ENCODE results near the gene KLF11. TPM values are rescaled to one million over a fixed set of nuclear protein-coding genes. Genes with fewer than 3 reads are reported as not detected.
A peak's percentile ranks its signal among the peaks of the same experiment; 100 is the strongest.

The KLF11 gene
- polyA plus RNA-seq, 1 experiment: 4.9 TPM

GRCh38 chr2:10045561-10046355 is 2.4 kb downstream of the KLF11 start:
- POLR2A ChIA-PET: interaction anchor here (1.0 kb wide), 1 partner anchor 12 kb away, joined by 3 read pairs; no protein-coding TSS in a partner anchor
- Histone ChIP-seq H3K27ac (ENCODE audit: low read depth, low read length) (no peak overlapping the region), H3K9me3 (ENCODE audit: control insufficient read depth, insufficient read depth, low read length) (peaks cover 12% of the 10 kb centered on the region; the same call in 1 of the 2 replicates), H3K4me3 (ENCODE audit: low read depth, low read length) (no peak overlapping the region), H3K27me3 (ENCODE audit: control insufficient read depth, insufficient read depth, low read length) (peaks cover 5% of the 10 kb centered on the region)
- CTCF ChIA-PET: interaction anchor here (1.0 to 5.9 kb wide), 5 partner anchors 61 to 389 kb away, joined by 3 to 118 read pairs (median 17); no protein-coding TSS in a partner anchor
- DNase-seq (ENCODE audit: low read depth, low spot score): no peak
- TF ChIP-seq, protein P1, sequence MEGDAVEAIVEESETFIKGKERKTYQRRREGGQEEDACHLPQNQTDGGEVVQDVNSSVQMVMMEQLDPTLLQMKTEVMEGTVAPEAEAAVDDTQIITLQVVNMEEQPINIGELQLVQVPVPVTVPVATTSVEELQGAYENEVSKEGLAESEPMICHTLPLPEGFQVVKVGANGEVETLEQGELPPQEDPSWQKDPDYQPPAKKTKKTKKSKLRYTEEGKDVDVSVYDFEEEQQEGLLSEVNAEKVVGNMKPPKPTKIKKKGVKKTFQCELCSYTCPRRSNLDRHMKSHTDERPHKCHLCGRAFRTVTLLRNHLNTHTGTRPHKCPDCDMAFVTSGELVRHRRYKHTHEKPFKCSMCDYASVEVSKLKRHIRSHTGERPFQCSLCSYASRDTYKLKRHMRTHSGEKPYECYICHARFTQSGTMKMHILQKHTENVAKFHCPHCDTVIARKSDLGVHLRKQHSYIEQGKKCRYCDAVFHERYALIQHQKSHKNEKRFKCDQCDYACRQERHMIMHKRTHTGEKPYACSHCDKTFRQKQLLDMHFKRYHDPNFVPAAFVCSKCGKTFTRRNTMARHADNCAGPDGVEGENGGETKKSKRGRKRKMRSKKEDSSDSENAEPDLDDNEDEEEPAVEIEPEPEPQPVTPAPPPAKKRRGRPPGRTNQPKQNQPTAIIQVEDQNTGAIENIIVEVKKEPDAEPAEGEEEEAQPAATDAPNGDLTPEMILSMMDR (IDR thresholded peaks at IDR 0.05; ENCODE audit: low read depth, low read length): no peak

DNA sequence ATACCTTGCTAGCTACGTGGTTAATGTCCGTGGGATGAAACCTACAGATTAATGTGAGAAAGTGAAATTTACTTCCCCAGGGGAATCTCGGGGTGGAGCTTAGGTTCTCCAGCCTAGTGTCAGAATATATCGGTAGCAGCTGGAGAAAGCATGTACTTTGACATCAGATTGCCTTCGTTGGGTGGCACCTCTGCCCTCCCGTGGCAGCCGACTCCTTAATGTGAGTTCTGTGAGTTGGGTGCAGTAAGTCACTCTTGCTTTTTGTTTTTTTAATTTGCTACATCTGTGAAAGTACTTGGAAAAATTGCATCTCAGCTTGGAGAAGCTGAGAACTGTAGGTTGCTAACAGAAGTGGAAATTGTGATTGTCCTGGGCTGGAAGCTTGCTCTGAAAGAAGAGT is 3.6 kb downstream of the KLF11 start:
- no peak overlapping the region for H3K4me3 ChIP-seq (ENCODE audit: low read depth, low read length)
- H3K27ac ChIP-seq (ENCODE audit: low read depth, low read length): no peak overlapping the region
- H3K9me3 ChIP-seq (ENCODE audit: control insufficient read depth, insufficient read depth, low read length): peaks cover 12% of the 10 kb centered on the region; the same call in 1 of the 2 replicates
- TF ChIP-seq, protein P1 (IDR thresholded peaks at IDR 0.05; ENCODE audit: low read depth, low read length): no peak
- CTCF ChIA-PET: interaction anchor here (1.1 to 6.6 kb wide), 6 partner anchors 50 to 388 kb away, joined by 3 to 118 read pairs (median 48); no protein-coding TSS in a partner anchor
- POLR2A ChIA-PET: interaction anchor here (1.0 kb wide), 1 partner anchor 10 kb away, joined by 3 read pairs; no protein-coding TSS in a partner anchor
- DNase-seq (ENCODE audit: low read depth, low spot score): no peak
- H3K27me3 ChIP-seq (ENCODE audit: control insufficient read depth, insufficient read depth, low read length): peaks cover 5% of the 10 kb centered on the region

- DNase-seq (ENCODE audit: low read depth, low spot score): no peak
- Histone ChIP-seq H3K4me3 (ENCODE audit: low read depth, low read length) (no peak overlapping the region), H3K9me3 (ENCODE audit: control insufficient read depth, insufficient read depth, low read length) (peaks cover 7% of the 10 kb centered on the region; the same call in 1 of the 2 replicates), H3K27me3 (ENCODE audit: control insufficient read depth, insufficient read depth, low read length) (no peaks in the 10 kb centered on the region), H3K27ac (ENCODE audit: low read depth, low read length) (no peak overlapping the region)
- ChIA-PET POLR2A (interaction anchor here (0.6 to 1.8 kb wide), 3 partner anchors 9 to 246 kb away, joined by 3 to 6 read pairs (median 5); partner anchors contain the start of gene TAF1B), CTCF (interaction anchor here (0.6 to 6.6 kb wide), 20 partner anchors 9 to 331 kb away, joined by 3 to 118 read pairs (median 4); no protein-coding TSS in a partner anchor)
- TF ChIP-seq, protein P1 (IDR thresholded peaks at IDR 0.05; ENCODE audit: low read depth, low read length): no peak
Measured at GRCh38 chr2:10047616-10048500, 4.5 kb downstream of the KLF11 start.

GRCh38 chr2:10048501-10049171 is 5.3 kb downstream of the KLF11 start:
- TF ChIP-seq, protein P1 (IDR thresholded peaks at IDR 0.05; ENCODE audit: low read depth, low read length): peak; percentile 64
- no peak for DNase-seq (ENCODE audit: low read depth, low spot score)
- POLR2A ChIA-PET: interaction anchor here (0.6 to 1.8 kb wide), 3 partner anchors 9 to 354 kb away, joined by 4 to 6 read pairs (median 5); partner anchors contain the start of gene TAF1B
- Histone ChIP-seq H3K27me3 (ENCODE audit: control insufficient read depth, insufficient read depth, low read length) (no peaks in the 10 kb centered on the region), H3K9me3 (ENCODE audit: control insufficient read depth, insufficient read depth, low read length) (peaks cover 7% of the 10 kb centered on the region; the same call in 1 of the 2 replicates), H3K4me3 (ENCODE audit: low read depth, low read length) (no peak overlapping the region), H3K27ac (ENCODE audit: low read depth, low read length) (no peak overlapping the region)
- CTCF ChIA-PET: interaction anchor here (0.6 to 6.6 kb wide), 23 partner anchors 9 to 386 kb away, joined by 3 to 118 read pairs (median 4); no protein-coding TSS in a partner anchor

Data from AG04450 (cell line).